Fibroblast of mammary gland (primary cell): ENCODE data around the gene LGI4.

ENCODE experiments used
- DNase-seq: peaks from one replicate; pipeline ENCODE4 v3.0.0-alpha.2; 2010; ENCODE audit warnings: low read depth
- H3K4me3 ChIP-seq: 2 replicates; pipeline ENCODE4 v1.5.1; 2011; ENCODE audit warnings: low read depth, mild to moderate bottlenecking, low read length, moderate library complexity; ENCODE audit not compliant: control insufficient read depth
- TF ChIP-seq, protein P1 (sequence below): conservative IDR thresholded peaks from 2 replicates; pipeline ENCODE4 v1.5.1; 2011; ENCODE audit warnings: low read depth, low read length, inconsistent platforms; ENCODE audit not compliant: control insufficient read depth, insufficient read depth

Gene LGI4

GRCh38 chr19:35076026-35076370, 58.9 kb downstream of the LGI4 start:
- no peak overlapping the region for H3K4me3 ChIP-seq
- no peak for DNase-seq
- TF ChIP-seq, protein P1, sequence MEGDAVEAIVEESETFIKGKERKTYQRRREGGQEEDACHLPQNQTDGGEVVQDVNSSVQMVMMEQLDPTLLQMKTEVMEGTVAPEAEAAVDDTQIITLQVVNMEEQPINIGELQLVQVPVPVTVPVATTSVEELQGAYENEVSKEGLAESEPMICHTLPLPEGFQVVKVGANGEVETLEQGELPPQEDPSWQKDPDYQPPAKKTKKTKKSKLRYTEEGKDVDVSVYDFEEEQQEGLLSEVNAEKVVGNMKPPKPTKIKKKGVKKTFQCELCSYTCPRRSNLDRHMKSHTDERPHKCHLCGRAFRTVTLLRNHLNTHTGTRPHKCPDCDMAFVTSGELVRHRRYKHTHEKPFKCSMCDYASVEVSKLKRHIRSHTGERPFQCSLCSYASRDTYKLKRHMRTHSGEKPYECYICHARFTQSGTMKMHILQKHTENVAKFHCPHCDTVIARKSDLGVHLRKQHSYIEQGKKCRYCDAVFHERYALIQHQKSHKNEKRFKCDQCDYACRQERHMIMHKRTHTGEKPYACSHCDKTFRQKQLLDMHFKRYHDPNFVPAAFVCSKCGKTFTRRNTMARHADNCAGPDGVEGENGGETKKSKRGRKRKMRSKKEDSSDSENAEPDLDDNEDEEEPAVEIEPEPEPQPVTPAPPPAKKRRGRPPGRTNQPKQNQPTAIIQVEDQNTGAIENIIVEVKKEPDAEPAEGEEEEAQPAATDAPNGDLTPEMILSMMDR = no peak

DNA sequence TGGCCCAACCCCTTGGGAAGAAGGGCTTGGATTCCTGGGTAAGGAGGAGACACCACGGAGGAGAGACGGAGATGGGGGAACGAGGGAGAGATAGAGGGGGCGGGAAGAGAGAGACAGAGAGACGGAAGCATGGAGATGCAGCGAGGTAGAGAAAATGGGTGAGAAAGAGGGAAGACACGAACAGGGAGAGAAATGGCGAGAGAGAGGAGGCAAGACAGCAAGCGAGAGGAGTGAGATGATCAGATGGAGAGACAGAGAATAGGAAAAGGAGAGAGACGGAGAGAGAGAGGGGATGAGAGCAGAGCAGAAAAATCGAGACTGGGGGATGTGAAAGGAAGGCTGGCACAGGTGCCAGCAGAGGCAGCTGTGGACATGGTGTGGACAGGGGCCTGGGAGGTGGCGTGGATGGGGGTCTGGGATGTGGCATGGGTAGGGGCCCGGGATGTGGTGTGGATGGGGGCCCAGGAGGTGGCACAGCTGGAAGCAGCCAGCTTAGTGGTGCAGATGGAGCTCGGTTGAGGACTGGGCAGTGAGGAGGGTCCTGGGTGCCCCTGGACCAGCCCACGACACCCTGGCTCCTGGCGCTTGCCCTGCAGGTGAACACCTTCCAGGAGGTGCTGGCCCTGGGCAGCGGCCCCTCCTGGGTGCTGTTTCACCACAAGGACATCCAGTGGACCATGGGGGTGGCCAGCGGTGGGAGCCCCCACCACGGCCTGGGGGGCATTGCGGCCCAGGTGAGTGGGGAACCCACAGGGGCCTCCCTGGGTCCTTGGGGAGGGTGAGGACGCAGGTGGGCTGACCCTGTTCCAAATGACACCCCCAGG, 59.4 kb downstream of the LGI4 start:
- H3K4me3 ChIP-seq = no peak overlapping the region
- no peak for DNase-seq

More for the DNA sequence above, 59.4 kb downstream of the LGI4 start:
- TF ChIP-seq, protein P1 = no peak
